HG02981 (cell line): Measurements from ENCODE around the gene HM13.
A peak's percentile ranks its signal among the peaks of the same experiment; 100 is the strongest.
"Not testable (repeated sequence)": the region's sequence is repeated elsewhere in the genome, so short reads cannot be mapped to it uniquely, and the experiment has no call there.

Experiments
- ATAC-seq: cut with Tn5 transposase; IDR thresholded peaks from one replicate; pipeline ENCODE4 v1.9.1; 2021; ENCODE audit warnings: mild to moderate bottlenecking, moderate library complexity; ENCODE audit not compliant: unreplicated experiment

HM13 gene

GRCh38 chr20:31605031-31605901, 91.0 kb downstream of the HM13 start, which contains the start of gene ID1:
Gene ID1 (plus strand): TSS chr20:31605289. CDS start chr20:31605388, 99 bp downstream.
- peak; percentile 79 for ATAC-seq

- ATAC-seq = no peak
These were observed 91.9 kb downstream of the HM13 start for GRCh38 chr20:31605902-31606803.

- ATAC-seq = no peak
These were observed 92.8 kb downstream of the HM13 start for GRCh38 chr20:31606804-31607639.

GRCh38 chr20:31607640-31608250, 93.5 kb downstream of the HM13 start:
- ATAC-seq = no peak

- no peak for ATAC-seq
These were observed 94.2 kb downstream of the HM13 start for GRCh38 chr20:31608251-31608945.

GRCh38 chr20:31612271-31612640, 98.0 kb downstream of the HM13 start:
- ATAC-seq = not testable (repeated sequence)

GRCh38 chr20:31615416-31615815, 101.2 kb downstream of the HM13 start:
- ATAC-seq = no peak

- no peak for ATAC-seq
These were observed 103.3 kb downstream of the HM13 start for GRCh38 chr20:31617432-31618104.
